ENCODE results near the gene TPRG1.

TPRG1 gene

DNA sequence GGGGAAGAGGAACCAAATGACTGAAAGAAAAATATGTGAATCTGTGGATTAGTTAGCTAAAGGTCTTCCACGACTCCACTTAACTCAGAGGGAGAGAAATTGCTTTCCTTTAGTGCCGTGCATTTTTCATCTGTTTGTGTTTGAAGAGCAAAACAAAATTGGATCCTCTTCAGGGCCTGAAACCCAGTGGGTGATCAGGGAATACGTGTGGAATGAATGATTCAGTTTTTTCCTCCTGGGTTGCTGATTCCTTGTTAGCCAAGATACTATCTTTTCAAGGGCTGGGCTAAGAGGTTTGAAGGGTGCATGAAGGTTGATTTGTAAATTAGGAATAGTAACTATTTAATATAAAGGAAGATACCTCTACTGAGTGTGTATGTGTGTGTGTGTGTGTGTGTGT is 61.0 kb downstream of the TPRG1 start:
- TF ChIP-seq, protein P1, sequence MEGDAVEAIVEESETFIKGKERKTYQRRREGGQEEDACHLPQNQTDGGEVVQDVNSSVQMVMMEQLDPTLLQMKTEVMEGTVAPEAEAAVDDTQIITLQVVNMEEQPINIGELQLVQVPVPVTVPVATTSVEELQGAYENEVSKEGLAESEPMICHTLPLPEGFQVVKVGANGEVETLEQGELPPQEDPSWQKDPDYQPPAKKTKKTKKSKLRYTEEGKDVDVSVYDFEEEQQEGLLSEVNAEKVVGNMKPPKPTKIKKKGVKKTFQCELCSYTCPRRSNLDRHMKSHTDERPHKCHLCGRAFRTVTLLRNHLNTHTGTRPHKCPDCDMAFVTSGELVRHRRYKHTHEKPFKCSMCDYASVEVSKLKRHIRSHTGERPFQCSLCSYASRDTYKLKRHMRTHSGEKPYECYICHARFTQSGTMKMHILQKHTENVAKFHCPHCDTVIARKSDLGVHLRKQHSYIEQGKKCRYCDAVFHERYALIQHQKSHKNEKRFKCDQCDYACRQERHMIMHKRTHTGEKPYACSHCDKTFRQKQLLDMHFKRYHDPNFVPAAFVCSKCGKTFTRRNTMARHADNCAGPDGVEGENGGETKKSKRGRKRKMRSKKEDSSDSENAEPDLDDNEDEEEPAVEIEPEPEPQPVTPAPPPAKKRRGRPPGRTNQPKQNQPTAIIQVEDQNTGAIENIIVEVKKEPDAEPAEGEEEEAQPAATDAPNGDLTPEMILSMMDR (IDR thresholded peaks at IDR 0.05): no peak

GRCh38 chr3:189233225-189233858 is 61.6 kb downstream of the TPRG1 start:
- TF ChIP-seq, protein P1 (IDR thresholded peaks at IDR 0.05): peak; percentile 80

DNA sequence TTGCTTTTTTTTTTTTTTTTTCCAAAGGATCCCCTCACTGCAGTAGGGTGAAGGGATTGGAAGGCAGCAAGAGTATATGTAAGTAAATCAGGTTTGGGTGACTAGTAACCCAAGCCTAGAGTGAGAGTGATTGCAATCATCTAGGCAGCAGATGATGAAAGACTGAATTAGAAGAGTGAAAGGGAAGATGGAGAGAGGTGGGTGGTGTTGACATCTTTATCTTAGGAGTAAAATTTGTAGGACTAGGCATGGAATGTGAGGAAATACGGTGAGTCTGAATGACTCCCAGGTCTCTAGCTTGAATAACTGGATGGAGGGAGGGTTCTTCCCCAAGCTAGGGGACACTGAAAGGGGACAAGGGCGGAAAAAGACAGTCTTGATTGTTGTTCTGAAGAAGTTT is 63.4 kb downstream of the TPRG1 start:
- TF ChIP-seq, protein P1 (IDR thresholded peaks at IDR 0.05): no peak

DNA sequence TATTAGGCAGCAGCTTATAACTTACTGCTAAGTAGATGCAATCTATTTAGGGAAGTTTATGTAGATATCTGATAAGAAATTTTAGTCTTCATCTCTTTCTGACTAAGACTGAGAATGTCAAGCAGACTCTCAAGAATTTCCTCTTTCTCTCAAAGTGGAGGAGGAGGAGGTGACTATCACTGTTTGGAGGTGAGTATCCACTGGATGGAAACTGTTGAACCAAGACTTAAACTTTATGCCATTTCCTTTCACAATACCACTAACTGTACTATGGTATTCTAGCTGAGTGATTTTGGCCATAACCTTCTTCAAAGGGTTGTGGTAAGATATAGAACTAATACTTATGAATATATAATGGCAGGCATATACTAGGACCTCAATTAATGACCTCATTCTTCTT is 64.6 kb downstream of the TPRG1 start:
- TF ChIP-seq, protein P1 (IDR thresholded peaks at IDR 0.05): no peak

GRCh38 chr3:189237526-189237925 is 65.8 kb downstream of the TPRG1 start:
- TF ChIP-seq, protein P1 (IDR thresholded peaks at IDR 0.05): no peak

- TF ChIP-seq, protein P1 (IDR thresholded peaks at IDR 0.05): no peak
Observed at GRCh38 chr3:189238071-189238470, 66.3 kb downstream of the TPRG1 start.

DNA sequence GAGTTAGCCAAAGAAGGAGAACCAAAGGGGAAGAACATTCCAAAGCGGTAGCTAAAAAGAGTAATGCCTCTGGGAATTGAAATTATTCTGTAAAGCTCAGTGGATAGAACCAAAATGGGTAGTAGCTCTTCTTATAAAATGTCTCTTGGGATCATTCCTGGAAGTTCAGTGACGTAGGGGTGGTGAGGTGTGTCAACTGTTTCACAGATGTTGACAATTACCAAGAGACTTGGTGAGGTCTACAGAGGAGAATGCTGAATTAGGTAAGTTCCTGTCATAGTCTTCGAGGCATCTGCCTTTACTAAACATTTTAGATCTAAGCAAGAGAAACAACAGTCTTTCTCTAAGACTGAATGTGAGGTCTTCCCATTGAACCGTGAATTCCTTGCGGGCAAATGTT is 67.8 kb downstream of the TPRG1 start:
- TF ChIP-seq, protein P1 (IDR thresholded peaks at IDR 0.05): no peak

DNA sequence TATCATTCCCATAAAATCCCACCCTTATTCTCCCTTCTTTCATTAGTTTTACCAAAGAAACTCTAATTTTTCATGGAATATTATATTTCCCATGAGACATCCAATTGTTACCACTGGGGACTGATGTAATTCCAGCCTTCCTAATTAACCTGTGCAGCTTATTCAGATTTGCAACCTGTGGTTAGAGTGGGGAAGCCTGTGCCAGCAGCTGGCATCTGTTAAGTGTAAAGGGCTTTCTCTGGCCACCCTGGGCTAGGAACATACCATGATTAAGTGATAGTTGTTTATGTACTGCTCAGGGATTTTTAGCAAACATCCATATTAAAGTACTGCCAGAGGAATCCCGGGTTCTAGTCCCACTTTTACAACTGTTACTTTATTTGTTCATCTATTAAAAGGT is 78.2 kb downstream of the TPRG1 start:
- TF ChIP-seq, protein P1 (IDR thresholded peaks at IDR 0.05): no peak

Measured in LNCAP (cell line).